ENCODE data around the gene CNTNAP2. TPM values are rescaled to one million over a fixed set of nuclear protein-coding genes. Genes with fewer than 3 reads are reported as not detected.

CNTNAP2 gene
- total RNA-seq, 6 experiments from 2014 or later = 0.07 to 0.13 (median 0.12) TPM; not detected in 3

DNA sequence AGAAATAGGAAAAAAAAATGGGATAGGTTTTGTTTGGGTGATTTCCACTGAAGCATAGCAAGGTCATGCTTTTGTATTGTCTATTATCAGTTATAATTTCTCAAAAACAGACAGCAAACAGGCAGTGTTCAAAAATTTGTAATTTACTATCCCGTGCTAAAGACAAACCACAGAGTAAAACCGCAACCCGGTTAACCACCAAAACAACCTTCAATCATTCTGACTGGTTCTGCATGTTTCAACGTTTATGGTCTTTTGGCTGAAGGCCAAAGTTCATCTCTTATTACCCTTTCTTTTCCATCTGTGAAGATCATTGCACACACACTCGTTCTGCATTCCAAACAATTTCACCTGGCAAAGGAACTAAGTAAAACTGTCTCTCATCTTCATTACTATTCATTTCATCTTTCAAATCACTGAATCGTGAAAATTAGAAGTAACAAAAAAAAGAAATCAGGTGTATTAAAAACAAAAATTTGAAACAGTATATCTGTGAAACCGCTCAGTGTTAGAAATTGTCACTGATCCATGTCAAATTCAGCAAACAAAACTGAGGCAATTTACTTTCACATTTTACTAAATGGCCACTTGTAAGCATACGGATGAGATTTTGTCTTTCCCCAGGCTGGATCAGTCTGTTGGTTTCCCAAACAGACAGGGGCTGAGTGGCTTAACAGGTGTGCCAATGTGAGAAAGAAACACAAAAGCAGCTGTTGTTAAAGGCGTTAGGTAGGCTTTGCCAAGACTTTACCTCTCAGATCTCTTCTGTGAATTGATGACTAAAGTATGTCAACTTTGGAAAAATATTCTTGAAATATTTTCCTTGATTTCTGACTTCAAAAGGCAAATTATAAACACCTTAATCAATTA lies 539.6 kb downstream of the CNTNAP2 start:
- H3K27ac Mint-ChIP-seq = no peak overlapping the region
- no peak overlapping the region for H3K4me3 Mint-ChIP-seq
- DNase-seq = no peak
- peaks cover 33% of the 10 kb centered on the region for H3K9me3 Mint-ChIP-seq
- H3K4me1 Mint-ChIP-seq (ENCODE audit: low read depth) = no peaks in the 10 kb centered on the region
- no peaks in the 10 kb centered on the region for H3K36me3 Mint-ChIP-seq (ENCODE audit: low read depth)
- TF ChIP-seq, protein P1, sequence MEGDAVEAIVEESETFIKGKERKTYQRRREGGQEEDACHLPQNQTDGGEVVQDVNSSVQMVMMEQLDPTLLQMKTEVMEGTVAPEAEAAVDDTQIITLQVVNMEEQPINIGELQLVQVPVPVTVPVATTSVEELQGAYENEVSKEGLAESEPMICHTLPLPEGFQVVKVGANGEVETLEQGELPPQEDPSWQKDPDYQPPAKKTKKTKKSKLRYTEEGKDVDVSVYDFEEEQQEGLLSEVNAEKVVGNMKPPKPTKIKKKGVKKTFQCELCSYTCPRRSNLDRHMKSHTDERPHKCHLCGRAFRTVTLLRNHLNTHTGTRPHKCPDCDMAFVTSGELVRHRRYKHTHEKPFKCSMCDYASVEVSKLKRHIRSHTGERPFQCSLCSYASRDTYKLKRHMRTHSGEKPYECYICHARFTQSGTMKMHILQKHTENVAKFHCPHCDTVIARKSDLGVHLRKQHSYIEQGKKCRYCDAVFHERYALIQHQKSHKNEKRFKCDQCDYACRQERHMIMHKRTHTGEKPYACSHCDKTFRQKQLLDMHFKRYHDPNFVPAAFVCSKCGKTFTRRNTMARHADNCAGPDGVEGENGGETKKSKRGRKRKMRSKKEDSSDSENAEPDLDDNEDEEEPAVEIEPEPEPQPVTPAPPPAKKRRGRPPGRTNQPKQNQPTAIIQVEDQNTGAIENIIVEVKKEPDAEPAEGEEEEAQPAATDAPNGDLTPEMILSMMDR (IDR thresholded peaks at IDR 0.05) = no peak
- H3K27me3 Mint-ChIP-seq (ENCODE audit: insufficient read depth) = no peaks in the 10 kb centered on the region; the same call in 1 of the 2 replicates

DNA sequence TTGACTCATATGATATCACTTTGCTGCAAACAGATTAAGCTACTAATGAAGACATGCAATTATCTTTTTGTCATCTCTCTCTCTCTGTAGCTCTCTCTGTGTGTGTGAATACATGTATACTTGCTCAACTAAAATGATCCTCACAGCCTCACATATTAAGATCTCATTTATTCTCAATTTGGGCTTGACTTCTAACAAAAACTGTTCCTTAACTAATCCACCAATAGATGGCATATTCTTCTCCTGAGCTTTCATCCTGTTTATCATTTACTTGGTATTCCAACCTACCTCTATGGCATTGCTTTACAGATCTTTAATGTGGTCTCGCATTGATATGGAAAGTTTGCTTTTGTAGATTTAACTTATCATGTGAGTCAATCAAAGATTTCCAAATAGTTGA lies 540.4 kb downstream of the CNTNAP2 start:
- Mint-ChIP-seq H3K36me3 (ENCODE audit: low read depth) (no peaks in the 10 kb centered on the region), H3K4me1 (ENCODE audit: low read depth) (no peaks in the 10 kb centered on the region), H3K4me3 (no peak overlapping the region), H3K9me3 (peaks cover 41% of the 10 kb centered on the region), H3K27ac (no peak overlapping the region), H3K27me3 (ENCODE audit: insufficient read depth) (no peaks in the 10 kb centered on the region; the same call in 1 of the 2 replicates)
- DNase-seq = no peak
- TF ChIP-seq, protein P1 (IDR thresholded peaks at IDR 0.05) = no peak

DNA sequence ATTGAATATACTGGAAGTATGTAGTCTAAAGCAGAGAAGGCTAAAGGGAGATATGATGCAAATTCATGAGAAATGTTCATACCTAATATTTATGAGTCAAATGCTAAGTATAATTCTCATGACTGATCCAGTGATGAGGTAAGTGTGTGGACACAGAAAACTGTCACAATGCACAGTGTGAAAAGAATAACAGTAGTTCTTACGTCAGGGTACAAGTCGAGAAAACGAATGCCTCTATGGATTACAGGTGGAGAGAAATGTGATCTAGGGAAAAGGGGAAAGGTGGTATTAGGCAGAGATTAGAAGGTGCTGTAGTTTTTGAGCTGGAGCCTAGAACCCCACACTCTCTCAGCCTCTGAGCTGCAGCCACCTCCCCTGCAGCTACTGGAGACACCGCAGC lies 542.0 kb downstream of the CNTNAP2 start:
- peaks cover 46% of the 10 kb centered on the region for H3K9me3 Mint-ChIP-seq
- TF ChIP-seq, protein P1 (IDR thresholded peaks at IDR 0.05) = no peak
- DNase-seq = no peak
- H3K36me3 Mint-ChIP-seq (ENCODE audit: low read depth) = 0 out of 2 replicates have a peak, but pooled peaks cover 3% of the 10 kb centered on the region
- H3K27me3 Mint-ChIP-seq (ENCODE audit: insufficient read depth) = no peaks in the 10 kb centered on the region; the same call in 1 of the 2 replicates
- no peak overlapping the region for H3K4me3 Mint-ChIP-seq
- H3K27ac Mint-ChIP-seq = no peak overlapping the region
- no peaks in the 10 kb centered on the region for H3K4me1 Mint-ChIP-seq (ENCODE audit: low read depth)

DNA sequence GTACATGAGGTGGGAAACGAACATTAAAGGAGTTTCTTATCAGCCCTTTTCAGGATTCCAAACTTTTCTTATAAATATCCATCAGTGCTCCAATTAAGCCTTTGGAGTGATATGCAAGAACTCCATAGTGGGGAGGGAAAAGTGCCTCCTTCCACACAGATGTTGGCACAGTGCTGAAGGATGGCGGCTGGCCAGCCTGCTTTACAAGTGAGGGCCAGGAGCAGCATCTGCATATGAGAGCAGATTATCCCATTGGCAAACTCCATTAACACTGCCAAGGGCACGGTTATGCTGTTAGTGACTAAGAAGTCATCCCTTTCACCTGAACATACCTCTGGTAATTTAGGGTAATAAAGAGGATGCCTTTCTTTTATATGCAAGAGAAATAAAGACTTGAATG lies 543.1 kb downstream of the CNTNAP2 start:
- TF ChIP-seq, protein P1 (IDR thresholded peaks at IDR 0.05) = no peak
- no peak for DNase-seq
- Mint-ChIP-seq H3K9me3 (peaks cover 46% of the 10 kb centered on the region), H3K36me3 (ENCODE audit: low read depth) (0 out of 2 replicates have a peak, but pooled peaks cover 3% of the 10 kb centered on the region), H3K27ac (no peak overlapping the region), H3K4me1 (ENCODE audit: low read depth) (no peaks in the 10 kb centered on the region), H3K4me3 (no peak overlapping the region), H3K27me3 (ENCODE audit: insufficient read depth) (no peaks in the 10 kb centered on the region; the same call in 1 of the 2 replicates)

DNA sequence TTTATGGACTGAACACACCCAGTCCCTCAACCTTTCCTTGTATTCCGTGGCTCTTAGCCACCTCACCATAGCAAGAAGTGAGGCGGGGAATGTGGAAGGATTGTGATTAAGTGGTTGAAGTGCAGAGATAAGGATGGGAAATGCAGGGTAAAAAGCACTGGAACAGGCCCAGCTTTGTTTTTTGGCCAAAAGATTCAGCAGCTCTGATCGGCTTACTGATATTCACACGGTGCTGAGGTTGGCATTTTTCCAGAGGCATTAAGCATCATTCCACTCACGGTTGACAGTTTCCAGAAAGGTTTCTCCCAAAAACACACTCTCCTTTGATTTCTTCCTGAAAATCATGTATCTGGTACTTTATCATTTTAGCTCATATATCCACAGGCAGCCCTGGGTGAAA lies 544.2 kb downstream of the CNTNAP2 start:
- TF ChIP-seq, protein P1 (IDR thresholded peaks at IDR 0.05) = no peak
- Mint-ChIP-seq H3K27ac (no peak overlapping the region), H3K4me1 (ENCODE audit: low read depth) (no peaks in the 10 kb centered on the region), H3K9me3 (peaks cover 46% of the 10 kb centered on the region), H3K4me3 (no peak overlapping the region), H3K27me3 (ENCODE audit: insufficient read depth) (no peaks in the 10 kb centered on the region; the same call in 1 of the 2 replicates), H3K36me3 (ENCODE audit: low read depth) (0 out of 2 replicates have a peak, but pooled peaks cover 3% of the 10 kb centered on the region)
- DNase-seq = no peak

All from HFFc6 (cell line).